ENCODE measurements around the gene C1QTNF5. TPM values are rescaled to one million over a fixed set of nuclear protein-coding genes. Genes with fewer than 3 reads are reported as not detected.
A peak's percentile ranks its signal among the peaks of the same experiment; 100 is the strongest.

Gene C1QTNF5
- total and polyA plus RNA-seq, 2 of the 8 experiments (the other 6 are each of a cell fraction or from before 2014, with no cell fraction given): 2.2 to 2.7 TPM

DNA sequence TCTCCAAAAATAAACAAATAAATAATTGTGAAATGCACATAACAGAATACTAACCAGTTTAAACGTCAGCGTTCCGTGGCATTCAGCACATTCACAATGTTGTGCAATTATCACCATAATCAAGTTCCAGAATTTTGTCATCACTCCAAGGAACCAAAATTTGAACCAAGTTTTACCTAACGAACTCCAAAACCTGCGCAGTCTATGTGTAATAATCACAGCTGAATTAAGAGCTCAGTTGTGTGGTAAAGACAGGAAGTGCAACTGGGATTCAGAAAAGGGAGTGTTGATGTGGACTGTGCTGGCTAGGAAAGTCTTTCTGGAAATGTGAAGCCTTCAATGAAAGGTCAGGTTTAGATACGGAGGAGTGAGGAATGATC is 18.3 kb downstream of the C1QTNF5 start:
- Histone ChIP-seq H3K4me2 (ENCODE audit: insufficient read depth in 1 of 2, low read depth in 2 of 2, low read length in 2 of 2) (no peak overlapping the region; a peak in 1 of 4 replicates), H3K9ac (replicated peaks in 1 of 4; ENCODE audit: extremely low read depth in 1 of 4, low read depth in 3 of 4, low read length in 3 of 4) (no peak overlapping the region), H3K9me3 (ENCODE audit: insufficient read depth in 2 of 2, low read depth in 1 of 2, low read length in 1 of 2) (no peaks in the 10 kb centered on the region), H3K27ac (ENCODE audit: low read depth, low read length) (no peak overlapping the region), H3K27me3 (replicated peaks in 1 of 4; ENCODE audit: control insufficient read depth in 3 of 4, extremely low read depth in 1 of 4, insufficient read depth in 3 of 4, low read length in 3 of 4) (peaks cover 0 to 16% (median 11%) of the 10 kb centered on the region in 4 experiments; a peak in 5 of 7 replicates), H2BK15ac (ENCODE audit: low read length) (0 out of 2 replicates have a peak overlapping the region, but pooled peaks have one; percentile 38), H2BK20ac (ENCODE audit: low read length) (no peak overlapping the region), H4K5ac (ENCODE audit: insufficient read length, low read depth, low read length) (no peak overlapping the region), H3K18ac (ENCODE audit: extremely low read depth, low read length) (no peak overlapping the region), H3K4me3 (ENCODE audit: extremely low read depth in 1 of 4, insufficient read depth in 2 of 4, low read depth in 3 of 4, low read length in 4 of 4) (no peak overlapping the region), H2AFZ (ENCODE audit: low read length) (no peak overlapping the region), H2AK5ac (ENCODE audit: low read depth, low read length) (no peak overlapping the region), H3K79me2 (ENCODE audit: control insufficient read depth in 1 of 2, insufficient read depth in 2 of 2, low read length in 2 of 2) (no peaks in the 10 kb centered on the region), H3K23ac (ENCODE audit: insufficient read length) (no peak overlapping the region), H3K14ac (ENCODE audit: insufficient read length) (no peak overlapping the region), H4K8ac (ENCODE audit: extremely low read depth, insufficient read depth, low read length) (no peak overlapping the region), H2BK12ac (ENCODE audit: low read depth, low read length) (0 out of 2 replicates have a peak overlapping the region, but pooled peaks have one; percentile 28), H4K20me1 (replicated peaks in 1 of 2; ENCODE audit: control insufficient read depth in 1 of 2, insufficient read depth in 2 of 2, low read length in 2 of 2) (no peaks in the 10 kb centered on the region), H3K36me3 (ENCODE audit: control insufficient read depth in 2 of 4, insufficient read depth in 4 of 4, low read length in 3 of 4) (no peaks in the 10 kb centered on the region), H3K4me1 (replicated peaks in 1 of 4; ENCODE audit: control insufficient read depth in 3 of 4, insufficient read depth in 4 of 4, low read length in 3 of 4) (peaks cover 11 to 36% (median 31%) of the 10 kb centered on the region in 4 experiments), H3K56ac (replicated peaks; ENCODE audit: insufficient read length, low read depth, low read length) (no peak overlapping the region), H4K91ac (replicated peaks; ENCODE audit: insufficient read length, low read length) (no peak overlapping the region), H3K23me2 (ENCODE audit: low read depth, low read length) (peaks cover 10% of the 10 kb centered on the region; the same call in 1 of the 2 replicates), H2BK5ac (ENCODE audit: low read depth, low read length) (no peak overlapping the region; the same call in 1 of the 2 replicates), H3K4ac (replicated peaks; ENCODE audit: insufficient read length, low read depth, low read length) (no peak overlapping the region), H3K79me1 (ENCODE audit: low read depth, low read length) (no peaks in the 10 kb centered on the region), H2BK120ac (replicated peaks; ENCODE audit: low read depth, low read length) (no peak overlapping the region)
- TF ChIP-seq ATF3 (IDR thresholded peaks at IDR 0.05; ENCODE audit: insufficient read depth, low read depth, low read length) (no peak), NANOG (IDR thresholded peaks at IDR 0.05; ENCODE audit: insufficient read depth, low read depth, low read length, poor library complexity, severe bottlenecking) (no peak), SUZ12 (IDR thresholded peaks at IDR 0.05; ENCODE audit: low read length) (no peak), TAF1 (IDR thresholded peaks at IDR 0.05; ENCODE audit: low read depth, low read length) (no peak), EZH2 (IDR thresholded peaks at IDR 0.05; ENCODE audit: low read depth, low read length, severe bottlenecking) (no peak), SAP30 (IDR thresholded peaks at IDR 0.05; ENCODE audit: insufficient read depth, insufficient replicate concordance, low read length) (no peak), CBX5 (IDR thresholded peaks at IDR 0.05; ENCODE audit: low read depth, low read length) (no peak), KDM1A (IDR thresholded peaks at IDR 0.05; ENCODE audit: borderline replicate concordance, low read length) (no peak)
- TF ChIP-seq, protein P1, sequence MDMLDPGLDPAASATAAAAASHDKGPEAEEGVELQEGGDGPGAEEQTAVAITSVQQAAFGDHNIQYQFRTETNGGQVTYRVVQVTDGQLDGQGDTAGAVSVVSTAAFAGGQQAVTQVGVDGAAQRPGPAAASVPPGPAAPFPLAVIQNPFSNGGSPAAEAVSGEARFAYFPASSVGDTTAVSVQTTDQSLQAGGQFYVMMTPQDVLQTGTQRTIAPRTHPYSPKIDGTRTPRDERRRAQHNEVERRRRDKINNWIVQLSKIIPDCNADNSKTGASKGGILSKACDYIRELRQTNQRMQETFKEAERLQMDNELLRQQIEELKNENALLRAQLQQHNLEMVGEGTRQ (IDR thresholded peaks at IDR 0.05; ENCODE audit: low read length): no peak
- DNase-seq (ENCODE audit: low read depth in 1 of 2, low spot score in 2 of 2) (no peak), FAIRE-seq (no peak)
- ChIA-PET CTCF (ENCODE audit: partially characterized antibody) (interaction anchor here (0.7 to 16.8 kb wide), 30 partner anchors 13 to 285 kb away, joined by 3 to 415 read pairs (median 5); partner anchors contain the start of genes C1QTNF5, MFRP, RNF26 and USP2), POLR2A (ENCODE audit: partially characterized antibody) (interaction anchor here (0.8 to 5.2 kb wide), 11 partner anchors 10 to 410 kb away, joined by 3 to 29 read pairs (median 4); partner anchors contain the start of genes RNF26 and USP2)
- 89% methylated on average over 6 of the region's 6 CpGs; no CpG with 5 or more reads in 1 of the 2 experiments for WGBS, 2 experiments (ENCODE audit: extremely low coverage in 1 of 2, insufficient coverage in 1 of 2, insufficient read length in 1 of 2, insufficient replicate concordance in 2 of 2, low coverage in 1 of 2, low lambda C conversion rate in 2 of 2, missing lambda C conversion rate in 1 of 2)

Data from H1 (cell line).